Right lobe of liver (tissue), 6 donors: ENCODE measurements around the gene RPL4. TPM values are rescaled to one million over a fixed set of nuclear protein-coding genes. Genes with fewer than 3 reads are reported as not detected.

Experiments
- ATAC-seq, 4 donors: fragments of 200-7000 bp; cut with Tn5 transposase; one replicate each; pipeline ENCODE4 v1.9.1; 2020; ENCODE audit warnings: mild to moderate bottlenecking in 4 of 4, moderate library complexity in 4 of 4
- DNase-seq, 3 donors: peaks; one replicate each; pipeline ENCODE4 v3.0.0-alpha.2; 2020
- H3K27ac ChIP-seq, 3 donors: fragments of 200-600 bp; one replicate each; pipeline ENCODE4 v1.8.0; 2022
- H3K27me3 ChIP-seq, 2 donors: fragments of 200-600 bp; one replicate each; pipeline ENCODE4 v1.8.0; 2022
- H3K36me3 ChIP-seq, 4 donors: fragments of 200-600 bp; sonication (generic) in 1 of 4; one replicate each; pipeline versions ENCODE4 v1.5.1 to v1.8.0; 2017 to 2022; ENCODE audit warnings: control low read depth in 1 of 4
- H3K4me1 ChIP-seq, 4 donors: fragments of 200-600 bp; sonication (generic) in 1 of 4; one replicate each; pipeline versions ENCODE4 v1.5.1 to v1.8.0; 2017 to 2022; ENCODE audit warnings: control low read depth in 1 of 4
- H3K4me3 ChIP-seq, 3 donors: fragments of 200-600 bp; one replicate each; pipeline ENCODE4 v1.8.0; 2022
- H3K9me3 ChIP-seq, 4 donors: fragments of 200-600 bp; sonication (generic) in 1 of 4; one replicate each; pipeline versions ENCODE4 v1.5.1 to v1.8.0; 2017 to 2022; ENCODE audit warnings: control low read depth in 1 of 4
- CTCF ChIP-seq, 4 donors: fragments of 200-600 bp in 3 of 4; fragments of 450-650 bp in 1 of 4; IDR thresholded peaks; one replicate each; pipeline versions ENCODE4 v1.5.1 to v1.8.0; 2016 to 2022; ENCODE audit warnings: antibody characterized with exemption in 4 of 4, mild to moderate bottlenecking in 2 of 4
- POLR2A ChIP-seq: fragments of 450-650 bp; IDR thresholded peaks from one replicate; pipeline ENCODE4 v1.6.1; 2017; ENCODE audit warnings: antibody characterized with exemption, mild to moderate bottlenecking
- WGBS: methylation state at CpG from one replicate; pipeline ENCODE4 v1.1.6; 2018; ENCODE audit warnings: low coverage, low lambda C conversion rate; ENCODE audit not compliant: insufficient coverage; ENCODE audit errors: missing lambda C conversion rate; 5-methylcytosine and 5-hydroxymethylcytosine counted together
- intact Hi-C, 2 donors: fragments of 100-400 bp; cut with DNase I; formaldehyde crosslinking; loops; one replicate each; pipeline versions ENCODE4 v1.11.2 to v1.14.1; 2022
- total RNA-seq, 6 experiments: library from RNA; depleted of rRNA in 2 of 6; stranded (reverse); fragments of >200 nt in 2 of 6; fragmentation: NEBNext Ultra II Directional in 3 of 6; extraction: Animal tissue kit (Norgen Biotek cat#: 25700) in 3 of 6; gene quantifications; one replicate each; pipeline versions ENCODE4 v1.1.0 to v1.2.4, GENCODE V29; 2016 to 2023
- donor health status: DM: no; HTN: yes; CAD: no.
- donor health status: DM: no; HTN: no; CAD: no.
- donor health status: DM: no; HTN: no; CAD: no.
- donor health status: DM: no; HTN: yes; CAD: no.
- donor health status: DM: no; HTN: yes; CAD: no.

RPL4 gene
- total RNA-seq, 6 experiments from 2014 or later, result 643 to 1,390 (median 819) TPM

DNA sequence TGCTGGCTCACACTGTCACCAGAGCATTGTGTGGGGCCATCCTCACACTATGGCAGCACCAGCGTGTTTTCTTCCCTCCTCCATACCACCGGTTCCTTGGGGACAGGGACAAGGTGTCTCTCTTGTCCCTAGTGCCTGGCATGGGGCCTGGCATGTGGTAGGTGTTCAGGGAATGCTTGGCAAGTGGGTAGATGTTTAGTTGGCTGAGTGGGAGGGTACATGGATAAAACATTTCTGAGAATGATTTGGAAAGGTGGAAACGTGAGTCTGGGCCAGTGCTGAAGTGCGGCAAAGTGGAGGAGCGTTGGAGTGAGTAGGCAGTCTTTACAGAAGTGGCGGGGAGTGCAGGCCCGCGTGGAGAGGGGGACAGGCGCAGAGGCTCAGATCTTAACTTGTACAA is 22.1 kb downstream of the RPL4 start:
- no peaks in the 10 kb centered on the region for H3K9me3 ChIP-seq
- DNase-seq (peak; percentile 35 to 68 (median 66)), ATAC-seq (peak; percentile 2 to 39 (median 20))
- 55% methylated on average over 7 of the region's 9 CpGs for WGBS
- TF ChIP-seq CTCF (IDR thresholded peaks at IDR 0.05) (no peak), POLR2A (no peak)
- H3K4me1 ChIP-seq, result peaks cover 0 to 51% (median 26%) of the 10 kb centered on the region in 4 donors
- H3K4me3 ChIP-seq, result no peak overlapping the region
- intact Hi-C loops, result no loop called here
- H3K36me3 ChIP-seq, result peaks cover 0 to 2% (median 0%) of the 10 kb centered on the region in 4 donors
- H3K27ac ChIP-seq, result peak overlapping the region in 2 of 3 donors; percentile 66 to 69
- no peaks in the 10 kb centered on the region for H3K27me3 ChIP-seq

GRCh38 chr15:66481107-66481856 is 23.4 kb downstream of the RPL4 start:
- H3K27ac ChIP-seq, result no peak overlapping the region
- TF ChIP-seq POLR2A (no peak), CTCF (IDR thresholded peaks at IDR 0.05) (no peak)
- WGBS, result 74% methylated on average over 9 of the region's 10 CpGs
- intact Hi-C loops, result no loop called here
- no peak for DNase-seq
- no peak overlapping the region for H3K4me3 ChIP-seq
- peaks cover 0 to 2% (median 0%) of the 10 kb centered on the region in 4 donors for H3K36me3 ChIP-seq
- H3K4me1 ChIP-seq, result peaks cover 0 to 40% (median 21%) of the 10 kb centered on the region in 4 donors
- no peaks in the 10 kb centered on the region for H3K9me3 ChIP-seq
- no peaks in the 10 kb centered on the region for H3K27me3 ChIP-seq
- peak in 1 of 4 donors; percentile 3 for ATAC-seq

DNA sequence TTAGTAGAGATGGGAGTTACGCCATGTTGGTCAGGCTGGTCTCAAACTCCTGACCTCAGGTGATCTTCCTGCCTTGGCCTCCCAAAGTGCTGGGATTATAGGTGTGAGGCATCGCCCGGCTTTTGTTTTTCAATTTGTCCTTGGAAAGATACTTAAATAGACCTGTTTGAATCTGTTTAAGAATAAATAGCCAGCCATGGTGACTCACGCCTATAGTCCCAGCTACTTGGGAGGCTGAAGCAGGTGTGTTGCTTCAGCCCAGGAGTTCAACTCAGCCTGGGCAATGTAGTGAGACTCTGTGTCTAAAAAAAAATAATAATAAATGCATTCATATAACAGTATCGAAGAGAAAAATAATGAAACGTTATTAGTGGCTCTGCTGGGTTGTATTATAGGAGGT is 24.4 kb downstream of the RPL4 start:
- TF ChIP-seq POLR2A, result no peak
- TF ChIP-seq CTCF (IDR thresholded peaks at IDR 0.05), result no peak
- no peak for DNase-seq
- Histone ChIP-seq H3K4me1 (peaks cover 0 to 31% (median 16%) of the 10 kb centered on the region in 4 donors), H3K4me3 (no peak overlapping the region), H3K9me3 (no peaks in the 10 kb centered on the region), H3K36me3 (peaks cover 0 to 2% (median 0%) of the 10 kb centered on the region in 4 donors), H3K27me3 (no peaks in the 10 kb centered on the region), H3K27ac (no peak overlapping the region)
- WGBS, result 100% methylated on average over 5 of the region's 6 CpGs
- intact Hi-C loops, result no loop called here
- no peak for ATAC-seq

DNA sequence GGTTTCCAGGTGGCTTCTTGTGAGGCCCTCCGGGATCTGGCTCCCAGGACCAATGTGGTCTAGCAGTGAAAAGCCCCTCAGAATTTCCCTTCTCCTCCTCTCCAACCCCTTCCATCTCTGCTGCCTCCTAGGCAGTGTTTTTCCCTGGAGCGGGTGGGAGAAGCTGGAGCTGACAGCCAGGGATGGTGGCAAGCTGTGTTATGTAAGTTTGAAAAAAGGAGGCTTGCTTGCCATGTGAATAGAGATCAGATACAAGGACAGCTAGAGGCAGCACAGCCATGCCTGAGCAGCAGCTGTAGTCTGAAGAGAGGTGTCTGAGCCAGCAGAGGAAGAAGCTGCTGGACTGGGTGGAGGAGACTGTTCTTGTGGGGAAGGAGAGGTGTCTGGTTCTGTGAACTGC is 27.6 kb downstream of the RPL4 start:
- no peak for ATAC-seq
- H3K36me3 ChIP-seq, result peaks cover 0 to 2% (median 0%) of the 10 kb centered on the region in 4 donors
- intact Hi-C loops, result no loop called here
- H3K9me3 ChIP-seq, result no peaks in the 10 kb centered on the region
- H3K27ac ChIP-seq, result no peak overlapping the region
- DNase-seq, result no peak
- H3K4me1 ChIP-seq, result peaks cover 0 to 5% (median under 1%) of the 10 kb centered on the region in 4 donors
- TF ChIP-seq POLR2A (no peak), CTCF (IDR thresholded peaks at IDR 0.05) (no peak)
- H3K27me3 ChIP-seq, result no peaks in the 10 kb centered on the region
- H3K4me3 ChIP-seq, result no peak overlapping the region
- WGBS, result 100% methylated on average over 1 of the region's 2 CpGs
